ENCODE data around the gene TSC22D3.

Gene TSC22D3

GRCh38 chrX:107738768-107739167 lies 36.8 kb downstream of the TSC22D3 start:
- TF ChIP-seq, protein P1, sequence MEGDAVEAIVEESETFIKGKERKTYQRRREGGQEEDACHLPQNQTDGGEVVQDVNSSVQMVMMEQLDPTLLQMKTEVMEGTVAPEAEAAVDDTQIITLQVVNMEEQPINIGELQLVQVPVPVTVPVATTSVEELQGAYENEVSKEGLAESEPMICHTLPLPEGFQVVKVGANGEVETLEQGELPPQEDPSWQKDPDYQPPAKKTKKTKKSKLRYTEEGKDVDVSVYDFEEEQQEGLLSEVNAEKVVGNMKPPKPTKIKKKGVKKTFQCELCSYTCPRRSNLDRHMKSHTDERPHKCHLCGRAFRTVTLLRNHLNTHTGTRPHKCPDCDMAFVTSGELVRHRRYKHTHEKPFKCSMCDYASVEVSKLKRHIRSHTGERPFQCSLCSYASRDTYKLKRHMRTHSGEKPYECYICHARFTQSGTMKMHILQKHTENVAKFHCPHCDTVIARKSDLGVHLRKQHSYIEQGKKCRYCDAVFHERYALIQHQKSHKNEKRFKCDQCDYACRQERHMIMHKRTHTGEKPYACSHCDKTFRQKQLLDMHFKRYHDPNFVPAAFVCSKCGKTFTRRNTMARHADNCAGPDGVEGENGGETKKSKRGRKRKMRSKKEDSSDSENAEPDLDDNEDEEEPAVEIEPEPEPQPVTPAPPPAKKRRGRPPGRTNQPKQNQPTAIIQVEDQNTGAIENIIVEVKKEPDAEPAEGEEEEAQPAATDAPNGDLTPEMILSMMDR (IDR thresholded peaks at IDR 0.05; ENCODE audit: low read depth, low read length): no peak
- no peak overlapping the region for H3K4me3 ChIP-seq (ENCODE audit: low read depth, low read length)

- no peak overlapping the region for H3K4me3 ChIP-seq (ENCODE audit: low read depth, low read length)
- TF ChIP-seq, protein P1 (IDR thresholded peaks at IDR 0.05; ENCODE audit: low read depth, low read length): no peak
These were observed 37.3 kb downstream of the TSC22D3 start for GRCh38 chrX:107738272-107738671.

DNA sequence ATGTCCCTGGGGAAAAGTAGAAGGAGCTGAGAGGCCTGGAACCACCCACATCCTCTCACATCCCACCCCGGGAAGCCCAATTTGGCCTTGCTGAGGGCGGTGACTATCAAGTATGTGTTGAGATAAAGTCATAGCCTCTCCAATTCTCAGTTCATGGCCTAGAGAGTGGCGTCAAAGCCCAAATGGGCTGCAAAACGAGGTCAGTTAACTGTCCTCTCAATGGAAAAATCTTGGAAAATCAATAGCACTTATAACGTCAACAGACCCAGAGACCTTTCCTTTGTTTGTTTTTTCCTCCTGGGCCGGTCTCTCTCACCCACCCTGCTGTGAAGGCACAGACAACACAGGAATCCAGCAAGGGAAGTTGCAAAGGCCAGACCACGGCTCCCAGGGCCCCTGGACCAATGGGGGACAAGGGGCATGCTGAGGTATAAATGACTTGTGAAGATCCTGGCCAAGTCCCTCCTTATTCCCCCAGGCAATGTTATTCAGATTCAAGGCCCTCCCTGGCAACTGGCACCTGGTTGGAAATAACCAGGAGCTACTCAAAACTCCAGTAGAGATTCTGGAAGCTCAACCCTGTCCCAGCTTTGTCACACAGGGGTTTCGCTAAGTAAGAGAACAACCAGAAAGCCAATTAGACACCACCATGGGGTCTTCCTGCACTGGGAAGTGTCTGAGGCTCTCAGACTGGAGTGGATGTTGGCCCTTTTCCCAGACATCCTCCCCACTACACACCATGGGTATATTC lies 38.6 kb downstream of the TSC22D3 start:
- TF ChIP-seq, protein P1 (IDR thresholded peaks at IDR 0.05; ENCODE audit: low read depth, low read length): no peak

GRCh38 chrX:107734646-107735045 lies 40.9 kb downstream of the TSC22D3 start:
- H3K4me3 ChIP-seq (ENCODE audit: low read depth, low read length): no peak overlapping the region
- TF ChIP-seq, protein P1 (IDR thresholded peaks at IDR 0.05; ENCODE audit: low read depth, low read length): no peak

More for the DNA sequence above, 38.6 kb downstream of the TSC22D3 start:
- no peak overlapping the region for H3K4me3 ChIP-seq (ENCODE audit: low read depth, low read length)

DNA sequence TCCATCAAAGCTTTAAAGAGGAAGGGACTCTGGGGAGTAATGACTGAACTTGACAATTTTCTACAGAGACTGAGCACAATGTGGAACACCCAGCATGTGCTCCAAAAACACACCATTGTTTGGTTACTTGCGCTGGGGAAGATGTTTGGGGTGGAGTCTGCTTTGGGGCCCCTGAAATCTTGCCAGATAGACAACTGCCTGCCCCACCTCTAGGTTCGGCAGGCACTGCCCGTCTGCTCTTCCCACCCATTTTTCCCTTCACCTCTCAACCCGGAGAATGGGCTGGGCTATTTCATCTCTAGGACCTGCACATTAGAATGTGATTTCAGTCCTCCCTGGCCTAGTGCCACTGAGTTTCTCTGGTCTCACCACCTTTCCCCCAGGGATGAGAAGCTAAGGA lies 41.9 kb downstream of the TSC22D3 start:
- TF ChIP-seq, protein P1 (IDR thresholded peaks at IDR 0.05; ENCODE audit: low read depth, low read length): no peak

DNA sequence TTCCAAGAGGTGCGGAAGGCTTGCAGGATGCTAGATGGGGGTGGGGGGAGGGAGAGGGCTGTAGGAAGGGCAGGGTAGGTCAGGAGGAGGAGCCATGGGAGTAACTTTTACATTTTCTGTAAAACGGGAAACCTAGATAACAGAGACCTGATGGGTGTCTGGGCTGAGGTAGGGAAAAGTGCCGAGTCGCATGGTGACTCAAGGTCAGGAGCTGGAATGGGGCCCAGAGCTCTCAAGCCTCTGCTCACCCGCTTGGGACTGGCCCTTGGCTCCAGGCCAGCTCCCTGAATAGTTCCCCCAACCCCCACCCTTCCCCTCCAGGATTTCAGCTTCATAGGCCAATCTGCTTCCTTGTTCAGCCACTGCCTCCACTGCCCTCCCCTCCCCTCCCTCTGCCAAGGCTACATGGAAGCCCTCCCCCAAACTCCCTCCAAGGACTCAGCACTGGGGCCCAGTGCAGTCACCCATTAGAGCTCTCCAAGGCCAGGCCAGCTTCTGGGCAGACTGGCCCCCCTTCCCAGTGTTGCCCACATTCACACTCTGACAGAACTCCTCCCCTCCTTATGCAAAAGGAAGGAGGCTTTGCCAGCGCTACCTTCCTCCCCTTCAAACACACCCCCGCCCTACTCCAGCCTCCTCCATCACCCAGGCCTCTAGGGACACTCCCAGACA lies 43.6 kb downstream of the TSC22D3 start:
- TF ChIP-seq, protein P1 (IDR thresholded peaks at IDR 0.05; ENCODE audit: low read depth, low read length): no peak
- no peak overlapping the region for H3K4me3 ChIP-seq (ENCODE audit: low read depth, low read length)

More for the DNA sequence above, 41.9 kb downstream of the TSC22D3 start:
- no peak overlapping the region for H3K4me3 ChIP-seq (ENCODE audit: low read depth, low read length)

Measured in WI38 (cell line).